Vagina (tissue), 2 donors: ENCODE measurements around the gene USP20. TPM values are rescaled to one million over a fixed set of nuclear protein-coding genes. Genes with fewer than 3 reads are reported as not detected.

Experiments used
- DNase-seq, 2 donors: peaks; one replicate each; pipeline ENCODE4 v3.0.0-alpha.2; 2017; ENCODE audit errors: extremely low spot score in 2 of 2
- H3K27ac ChIP-seq: fragments of 200-600 bp; sonication (generic); one replicate; pipeline ENCODE4 v1.5.1; 2019
- H3K27me3 ChIP-seq: fragments of 200-600 bp; sonication (generic); one replicate; pipeline ENCODE4 v1.5.1; 2019
- H3K36me3 ChIP-seq, 2 donors: fragments of 200-600 bp; sonication (generic); one replicate each; pipeline ENCODE4 v1.5.1; 2017 to 2019
- H3K4me1 ChIP-seq: fragments of 200-600 bp; sonication (generic); one replicate; pipeline ENCODE4 v1.5.1; 2019
- H3K4me3 ChIP-seq, 2 donors: fragments of 200-600 bp; sonication (generic); 1 replicate in 1 of 2; 2 replicates in 1 of 2; pipeline ENCODE4 v1.5.1; 2016 to 2019
- H3K9me3 ChIP-seq: fragments of 200-600 bp; sonication (generic); one replicate; pipeline ENCODE4 v1.5.1; 2019
- CTCF ChIP-seq, 3 experiments: fragments of 450-650 bp in 2 of 3; fragments of 200-600 bp in 1 of 3; sonication (generic) in 1 of 3; IDR thresholded peaks; one replicate each; pipeline ENCODE4 v1.5.1; 2017 to 2019; ENCODE audit warnings: antibody characterized with exemption in 3 of 3, mild to moderate bottlenecking in 2 of 3, moderate library complexity in 2 of 3
- POLR2A ChIP-seq, 2 donors: fragments of 450-650 bp; IDR thresholded peaks; one replicate each; pipeline ENCODE4 v1.6.1; 2017; ENCODE audit warnings: antibody characterized with exemption in 2 of 2, mild to moderate bottlenecking in 2 of 2, moderate library complexity in 2 of 2
- POLR2AphosphoS5 ChIP-seq, 2 donors: sonication (generic); formaldehyde crosslinking; IDR thresholded peaks; one replicate each; pipeline ENCODE4 v1.9.0; 2017; ENCODE audit warnings: antibody characterized with exemption in 2 of 2, mild to moderate bottlenecking in 2 of 2, low read depth in 1 of 2; ENCODE audit not compliant: insufficient read depth in 1 of 2
- intact Hi-C: fragments of 100-400 bp; cut with DNase I; formaldehyde crosslinking; loops from one replicate; pipeline ENCODE4 v1.15.1; 2023
- total RNA-seq: library from RNA; depleted of rRNA; stranded (reverse); fragments of >200 nt; gene quantifications from one replicate; pipeline ENCODE4 v1.2.3, GENCODE V29; 2016

USP20 gene
- total RNA-seq, 1 donor from 2014 or later: 29.5 TPM

GRCh38 chr9:129828051-129828450 lies 7.2 kb upstream of the USP20 start:
- H3K4me3 ChIP-seq: no peak overlapping the region
- intact Hi-C loops: no loop called here
- no peaks in the 10 kb centered on the region for H3K9me3 ChIP-seq
- no peak for DNase-seq
- no peak overlapping the region for H3K27ac ChIP-seq
- H3K4me1 ChIP-seq: peaks cover 6% of the 10 kb centered on the region
- peaks cover 0 to 50% of the 10 kb centered on the region in 2 donors for H3K36me3 ChIP-seq
- no peak for TF ChIP-seq POLR2A (IDR thresholded peaks at IDR 0.05)
- no peak for TF ChIP-seq CTCF (IDR thresholded peaks at IDR 0.05)
- TF ChIP-seq POLR2AphosphoS5 (IDR thresholded peaks at IDR 0.05; ENCODE audit: insufficient read depth in 1 of 2, low read depth in 1 of 2): no peak
- H3K27me3 ChIP-seq: no peaks in the 10 kb centered on the region

DNA sequence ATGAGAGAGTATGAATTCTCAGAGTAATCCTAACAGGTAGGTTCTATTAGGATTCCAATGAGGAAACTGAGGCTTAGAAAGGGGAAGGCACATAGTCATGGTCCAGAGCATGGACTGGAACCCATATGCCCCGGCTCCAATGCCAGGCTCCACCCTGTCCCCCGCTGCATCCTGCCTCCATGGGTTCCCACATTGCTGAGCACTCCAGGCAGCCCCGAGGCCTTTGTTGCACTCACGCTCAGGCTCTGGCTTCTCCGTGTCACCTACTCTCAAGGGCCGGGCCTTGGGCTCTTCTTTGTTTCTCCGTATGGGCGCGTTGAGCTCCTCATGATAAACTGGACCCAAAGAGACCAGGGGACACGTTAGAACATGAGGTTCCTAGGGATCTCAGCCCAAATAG lies 6.3 kb upstream of the USP20 start:
- TF ChIP-seq CTCF (IDR thresholded peaks at IDR 0.05) (no peak), POLR2AphosphoS5 (IDR thresholded peaks at IDR 0.05; ENCODE audit: insufficient read depth in 1 of 2, low read depth in 1 of 2) (no peak), POLR2A (IDR thresholded peaks at IDR 0.05) (no peak)
- peaks cover 0 to 55% of the 10 kb centered on the region in 2 donors for H3K36me3 ChIP-seq

GRCh38 chr9:129832982-129833381 lies 2.3 kb upstream of the USP20 start:
- intact Hi-C loops: no loop called here
- H3K36me3 ChIP-seq: peaks cover 0 to 54% of the 10 kb centered on the region in 2 donors
- peaks cover 34% of the 10 kb centered on the region for H3K4me1 ChIP-seq
- no peaks in the 10 kb centered on the region for H3K27me3 ChIP-seq
- no peak overlapping the region for H3K4me3 ChIP-seq
- H3K9me3 ChIP-seq: no peaks in the 10 kb centered on the region
- DNase-seq: no peak
- TF ChIP-seq POLR2A (IDR thresholded peaks at IDR 0.05) (no peak), POLR2AphosphoS5 (IDR thresholded peaks at IDR 0.05; ENCODE audit: insufficient read depth in 1 of 2, low read depth in 1 of 2) (no peak), CTCF (IDR thresholded peaks at IDR 0.05) (no peak)
- H3K27ac ChIP-seq: no peak overlapping the region

More for the DNA sequence above, 6.3 kb upstream of the USP20 start:
- intact Hi-C loops: no loop called here
- DNase-seq: no peak
- Histone ChIP-seq H3K4me1 (peaks cover 5% of the 10 kb centered on the region), H3K4me3 (no peak overlapping the region), H3K27me3 (no peaks in the 10 kb centered on the region), H3K9me3 (no peaks in the 10 kb centered on the region), H3K27ac (no peak overlapping the region)

- H3K4me1 ChIP-seq: peaks cover 49% of the 10 kb centered on the region
- intact Hi-C loops: no loop called here
Measured at GRCh38 chr9:129834489-129835127, 650 bp upstream of the USP20 start.

More at GRCh38 chr9:129834489-129835127, 650 bp upstream of the USP20 start:
- H3K27ac ChIP-seq: peak overlapping the region; percentile 87
- peaks cover 0 to 38% of the 10 kb centered on the region in 2 donors for H3K36me3 ChIP-seq
- no peaks in the 10 kb centered on the region for H3K27me3 ChIP-seq
- no peaks in the 10 kb centered on the region for H3K9me3 ChIP-seq
- DNase-seq: no peak
- TF ChIP-seq POLR2AphosphoS5 (IDR thresholded peaks at IDR 0.05; ENCODE audit: insufficient read depth in 1 of 2, low read depth in 1 of 2) (no peak), CTCF (IDR thresholded peaks at IDR 0.05) (no peak), POLR2A (IDR thresholded peaks at IDR 0.05) (no peak)
- H3K4me3 ChIP-seq: peak overlapping the region; percentile 91 to 95
